Astrocyte of the cerebellum (primary cell): ENCODE results near the gene SEMA4B.

Experiments used
- DNase-seq: peaks from one replicate; pipeline ENCODE4 v3.0.0-alpha.2; 2011; ENCODE audit warnings: low read depth
- H3K4me3 ChIP-seq: 2 replicates; pipeline ENCODE4 v1.5.1; 2011; ENCODE audit warnings: mild to moderate bottlenecking, low read depth, low read length, moderate library complexity
- CTCF ChIP-seq: IDR thresholded peaks from 2 replicates; pipeline ENCODE4 v1.5.1; 2012; ENCODE audit warnings: low read length, low read depth, moderate library complexity, mild to moderate bottlenecking; ENCODE audit errors: missing control alignments
- in situ Hi-C: cut with HindIII; loops from 2 replicates; pipeline ENCODE4 v1.10.0; 2017; ENCODE audit warnings: low sequenced_read_pairs

The SEMA4B gene

GRCh38 chr15:90200534-90201129 lies 498 bp upstream of the SEMA4B start:
- peak overlapping the region; percentile 78 for H3K4me3 ChIP-seq
- DNase-seq = no peak
- TF ChIP-seq CTCF = no peak
- in situ Hi-C loops = no loop called here

- no peak for DNase-seq
- in situ Hi-C loops = no loop called here
- no peak for TF ChIP-seq CTCF
These were observed 830 bp downstream of the SEMA4B start for GRCh38 chr15:90201944-90202375.

GRCh38 chr15:90202929-90203328 lies 1.8 kb downstream of the SEMA4B start:
- H3K4me3 ChIP-seq = no peak overlapping the region
- DNase-seq = no peak
- in situ Hi-C loops = no loop called here
- TF ChIP-seq CTCF = no peak

More at GRCh38 chr15:90201944-90202375, 830 bp downstream of the SEMA4B start:
- H3K4me3 ChIP-seq = peak overlapping the region; percentile 78

GRCh38 chr15:90203473-90203872 lies 2.3 kb downstream of the SEMA4B start:
- no peak overlapping the region for H3K4me3 ChIP-seq
- in situ Hi-C loops = no loop called here
- no peak for DNase-seq
- TF ChIP-seq CTCF = no peak

GRCh38 chr15:90203922-90204321 lies 2.8 kb downstream of the SEMA4B start:
- DNase-seq = no peak
- TF ChIP-seq CTCF = no peak
- in situ Hi-C loops = no loop called here
- no peak overlapping the region for H3K4me3 ChIP-seq

GRCh38 chr15:90205050-90205848 lies 4.1 kb downstream of the SEMA4B start:
- H3K4me3 ChIP-seq = no peak overlapping the region
- DNase-seq = no peak
- no peak for TF ChIP-seq CTCF
- in situ Hi-C loops = no loop called here
